GM12878 (cell line): ENCODE measurements around the gene AMN1. TPM values are rescaled to one million over a fixed set of nuclear protein-coding genes. Genes with fewer than 3 reads are reported as not detected.

Experiments used
- ATF3 ChIP-seq: IDR thresholded peaks from 2 replicates; pipeline ENCODE4 v1.6.1; 2011; ENCODE audit warnings: low read depth, mild to moderate bottlenecking, low read length, moderate library complexity, borderline replicate concordance; ENCODE audit errors: extremely low read depth
- ATF7 ChIP-seq: fragments of 450-650 bp; IDR thresholded peaks from 2 replicates; pipeline ENCODE4 v1.6.1; 2016; ENCODE audit warnings: low read depth, mild to moderate bottlenecking
- EED ChIP-seq: sonication (generic); IDR thresholded peaks from 2 replicates; pipeline ENCODE4 v1.6.1; 2016; ENCODE audit warnings: antibody characterized with exemption, low read depth
- FOS ChIP-seq: IDR thresholded peaks from 3 replicates; pipeline ENCODE4 v1.6.1; 2011; ENCODE audit warnings: borderline replicate concordance; ENCODE audit not compliant: insufficient read length; ENCODE audit errors: extremely low read depth
- IRF4 ChIP-seq: IDR thresholded peaks from 2 replicates; pipeline ENCODE4 v1.6.1; 2011; ENCODE audit warnings: low read depth, low read length
- LARP7 ChIP-seq: fragments of 450-650 bp; IDR thresholded peaks from 2 replicates; pipeline ENCODE4 v1.6.1; 2017; ENCODE audit warnings: mild to moderate bottlenecking
- MTA3 ChIP-seq: IDR thresholded peaks from 2 replicates; pipeline ENCODE4 v1.6.1; 2012; ENCODE audit warnings: low read length, inconsistent platforms, borderline replicate concordance
- NBN ChIP-seq: fragments of 450-650 bp; IDR thresholded peaks from 2 replicates; pipeline ENCODE4 v1.6.1; 2016
- NFXL1 ChIP-seq: fragments of 450-650 bp; IDR thresholded peaks from 2 replicates; pipeline ENCODE4 v1.6.1; 2017; ENCODE audit warnings: antibody characterized with exemption, mild to moderate bottlenecking, borderline replicate concordance
- PAX5 ChIP-seq: IDR thresholded peaks from 2 replicates; pipeline ENCODE4 v1.6.1; 2011; ENCODE audit warnings: low read depth, low read length, borderline replicate concordance
- RELA ChIP-seq: fragments of 450-650 bp; IDR thresholded peaks from 2 replicates; pipeline ENCODE4 v1.8.0; 2014; ENCODE audit warnings: borderline replicate concordance; ENCODE audit not compliant: partially characterized antibody
- RELB ChIP-seq: fragments of 450-650 bp; IDR thresholded peaks from 2 replicates; pipeline ENCODE4 v1.6.1; 2017; ENCODE audit warnings: low read depth, mild to moderate bottlenecking, moderate library complexity
- REST ChIP-seq: IDR thresholded peaks from 2 replicates; pipeline ENCODE4 v1.6.1; 2012; ENCODE audit warnings: mild to moderate bottlenecking, low read depth, low read length
- RUNX3 ChIP-seq: IDR thresholded peaks from 2 replicates; pipeline ENCODE4 v1.6.1; 2012; ENCODE audit warnings: low read length, inconsistent platforms
- SKIL ChIP-seq: fragments of 450-650 bp; IDR thresholded peaks from 2 replicates; pipeline ENCODE4 v1.6.1; 2017; ENCODE audit warnings: mild to moderate bottlenecking, low read depth, inconsistent platforms; ENCODE audit not compliant: poor library complexity, severe bottlenecking
- SP1 ChIP-seq: IDR thresholded peaks from one replicate; pipeline ENCODE4 v1.6.1; 2011; ENCODE audit warnings: low read depth, low read length
- STAT1 ChIP-seq: fragments of 450-650 bp; conservative IDR thresholded peaks from 2 replicates; pipeline ENCODE4 v1.6.1; 2014; ENCODE audit warnings: antibody characterized with exemption, mild to moderate bottlenecking
- TARDBP ChIP-seq: IDR thresholded peaks from 2 replicates; pipeline ENCODE4 v1.6.1; 2016; ENCODE audit warnings: borderline replicate concordance
- TCF3 ChIP-seq: IDR thresholded peaks from 2 replicates; pipeline ENCODE4 v1.6.1; 2012; ENCODE audit warnings: low read depth, mild to moderate bottlenecking, low read length, borderline replicate concordance; ENCODE audit not compliant: insufficient read depth
- ZBTB4 ChIP-seq: fragments of 450-650 bp; formaldehyde crosslinking; IDR thresholded peaks from 2 replicates; pipeline ENCODE4 v1.4.0; 2022; ENCODE audit warnings: mild to moderate bottlenecking, moderate library complexity
- ZNF622 ChIP-seq: fragments of 450-650 bp; IDR thresholded peaks from 2 replicates; pipeline ENCODE4 v1.6.1; 2017; ENCODE audit warnings: mild to moderate bottlenecking, inconsistent platforms
- polyA plus RNA-seq, 11 experiments: library from polyadenylated mRNA; depleted of rRNA in 4 of 11; unstranded in 6 of 11; stranded (reverse) in 5 of 11; fragments of >200 nt; fragmentation: Nextera tagmentation in 4 of 11; fragmentation: Illumina TruSeq in 1 of 11; extraction: Ambion mirVana in 4 of 11; extraction: Trizol in 1 of 11; gene quantifications; 1 replicate in 1 of 11; 2 replicates in 10 of 11; pipeline versions ENCODE4 v1.2.1 to v1.2.3, GENCODE V29; 2011 to 2016; ENCODE audit warnings: inconsistent platforms in 2 of 11, missing spikeins in 2 of 11, low read depth in 1 of 11
- total RNA-seq, 4 experiments: library from RNA; depleted of rRNA in 3 of 4; stranded (reverse); fragments of >200 nt in 3 of 4; fragmentation: Illumina TruSeq in 1 of 4; extraction: Trizol in 1 of 4; gene quantifications; 2 replicates each; pipeline versions ENCODE4 v1.2.1 to v1.2.3, GENCODE V29; 2013 to 2021

AMN1 gene
- total and polyA plus RNA-seq, 10 of the 15 experiments (the other 5 are each of a cell fraction or from before 2014, with no cell fraction given), result 5.4 to 19.3 (median 9.3) TPM

GRCh38 chr12:31732926-31733548 is 4.2 kb upstream of the AMN1 start (continued):
- TF ChIP-seq REST (no peak), SP1 (no peak), IRF4 (peak; percentile 47; the same call in 1 of the 2 replicates), RELB (peak; percentile 78), TCF3 (no peak), TARDBP (no peak), STAT1 (no peak), RUNX3 (peak; percentile 97), MTA3 (peak; percentile 93), RELA (no peak), ZNF622 (no peak), LARP7 (no peak), ATF3 (no peak), EED (peak; percentile 79), ATF7 (peak; percentile 43), NFXL1 (no peak), SKIL (peak; percentile 80), ZBTB4 (no peak), FOS (no peak), NBN (peak; percentile 82; the same call in 1 of the 2 replicates), PAX5 (peak; percentile 76; the same call in 1 of the 2 replicates)
